ENCODE data around the gene PEF1.
"Not testable (repeated sequence)": the region's sequence is repeated elsewhere in the genome, so short reads cannot be mapped to it uniquely, and the experiment has no call there.

PEF1 gene

DNA sequence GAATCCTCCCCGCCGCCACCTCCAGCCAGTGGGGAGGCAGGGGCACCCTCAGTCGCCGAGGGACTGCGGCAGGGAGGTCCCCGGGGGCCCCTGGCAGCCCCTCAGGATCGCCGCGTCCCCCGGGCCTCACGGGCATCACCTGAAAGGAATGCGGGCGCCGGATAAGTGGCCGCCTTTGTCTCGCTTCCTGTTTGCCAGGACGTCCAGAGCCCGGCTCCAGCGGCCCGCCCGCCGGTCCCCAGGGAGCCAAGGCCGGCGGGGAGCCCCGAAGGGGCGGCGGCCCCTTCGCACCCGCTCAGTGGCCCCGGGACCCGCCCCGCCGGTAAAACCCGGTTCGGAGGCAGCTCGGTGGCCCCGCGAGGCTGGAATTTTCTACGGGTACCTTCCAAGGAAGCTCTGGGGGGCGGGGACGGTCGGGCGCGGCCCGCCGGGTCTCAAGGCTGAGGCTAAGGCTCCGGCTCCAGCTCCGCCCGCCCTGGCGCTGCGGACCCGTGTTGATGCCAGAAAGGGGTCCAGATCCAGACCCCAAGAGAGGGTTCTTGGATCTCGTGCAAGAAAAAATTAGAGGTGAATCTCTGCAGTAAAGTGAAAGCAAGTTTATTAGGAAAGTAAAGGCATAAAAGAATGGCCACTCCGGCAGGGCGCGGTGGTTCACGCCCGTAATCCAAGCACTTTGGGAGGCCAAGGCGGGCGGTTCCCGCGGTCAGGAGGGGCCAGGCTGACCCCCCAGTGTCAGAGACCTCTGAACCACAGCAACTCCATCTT lies 55.7 kb downstream of the PEF1 start:
- Mint-ChIP-seq H3K4me3 (peak overlapping the region; percentile 22 to 32), H3K27me3 (peaks cover 22 to 30% of the 10 kb centered on the region in 2 donors), H3K4me1 (peaks cover 4 to 12% of the 10 kb centered on the region in 2 donors)

GRCh38 chr1:31587720-31588423 lies 56.8 kb downstream of the PEF1 start:
- Mint-ChIP-seq H3K27ac (no peak overlapping the region), H3K4me1 (peaks cover 4 to 10% of the 10 kb centered on the region in 2 donors)

More for the DNA sequence above, 55.7 kb downstream of the PEF1 start:
- Mint-ChIP-seq H3K27ac (no peak overlapping the region), H3K36me3 (no peaks in the 10 kb centered on the region), H3K9me3 (no peaks in the 10 kb centered on the region)
- ATAC-seq (replicated peaks) (peak in 1 of 2 donors; percentile 22), DNase-seq (no peak)

GRCh38 chr1:31587328-31587699 lies 57.4 kb downstream of the PEF1 start:
- H3K27me3 Mint-ChIP-seq: peaks cover 22 to 30% of the 10 kb centered on the region in 2 donors
- ATAC-seq (replicated peaks); H3K4me1 Mint-ChIP-seq; H3K27ac Mint-ChIP-seq; H3K36me3 Mint-ChIP-seq; DNase-seq; H3K4me3 Mint-ChIP-seq; H3K9me3 Mint-ChIP-seq: not testable (repeated sequence)

More at GRCh38 chr1:31587720-31588423, 56.8 kb downstream of the PEF1 start:
- ATAC-seq (replicated peaks): peak; percentile 88 to 92
- H3K9me3 Mint-ChIP-seq: no peaks in the 10 kb centered on the region
- H3K27me3 Mint-ChIP-seq: peaks cover 22 to 30% of the 10 kb centered on the region in 2 donors
- H3K4me3 Mint-ChIP-seq: peak overlapping the region in 1 of 2 donors; percentile 28
- H3K36me3 Mint-ChIP-seq: no peaks in the 10 kb centered on the region
- peak; percentile 51 for DNase-seq

GRCh38 chr1:31586376-31587327 lies 58.0 kb downstream of the PEF1 start:
- no peak for ATAC-seq (replicated peaks)
- no peak for DNase-seq
- Mint-ChIP-seq H3K9me3 (no peaks in the 10 kb centered on the region), H3K27me3 (peaks cover 22 to 26% of the 10 kb centered on the region in 2 donors), H3K27ac (peak overlapping the region; percentile 5), H3K36me3 (no peaks in the 10 kb centered on the region), H3K4me3 (no peak overlapping the region), H3K4me1 (peaks cover 4 to 10% of the 10 kb centered on the region in 2 donors)

GRCh38 chr1:31585736-31586365 lies 58.8 kb downstream of the PEF1 start:
- no peak for ATAC-seq (replicated peaks)
- no peak for DNase-seq
- peaks cover 21 to 22% of the 10 kb centered on the region in 2 donors for H3K27me3 Mint-ChIP-seq
- H3K36me3 Mint-ChIP-seq: no peaks in the 10 kb centered on the region
- H3K9me3 Mint-ChIP-seq: no peaks in the 10 kb centered on the region
- no peak overlapping the region for H3K4me3 Mint-ChIP-seq
- peaks cover 4 to 10% of the 10 kb centered on the region in 2 donors for H3K4me1 Mint-ChIP-seq
- H3K27ac Mint-ChIP-seq: no peak overlapping the region

DNA sequence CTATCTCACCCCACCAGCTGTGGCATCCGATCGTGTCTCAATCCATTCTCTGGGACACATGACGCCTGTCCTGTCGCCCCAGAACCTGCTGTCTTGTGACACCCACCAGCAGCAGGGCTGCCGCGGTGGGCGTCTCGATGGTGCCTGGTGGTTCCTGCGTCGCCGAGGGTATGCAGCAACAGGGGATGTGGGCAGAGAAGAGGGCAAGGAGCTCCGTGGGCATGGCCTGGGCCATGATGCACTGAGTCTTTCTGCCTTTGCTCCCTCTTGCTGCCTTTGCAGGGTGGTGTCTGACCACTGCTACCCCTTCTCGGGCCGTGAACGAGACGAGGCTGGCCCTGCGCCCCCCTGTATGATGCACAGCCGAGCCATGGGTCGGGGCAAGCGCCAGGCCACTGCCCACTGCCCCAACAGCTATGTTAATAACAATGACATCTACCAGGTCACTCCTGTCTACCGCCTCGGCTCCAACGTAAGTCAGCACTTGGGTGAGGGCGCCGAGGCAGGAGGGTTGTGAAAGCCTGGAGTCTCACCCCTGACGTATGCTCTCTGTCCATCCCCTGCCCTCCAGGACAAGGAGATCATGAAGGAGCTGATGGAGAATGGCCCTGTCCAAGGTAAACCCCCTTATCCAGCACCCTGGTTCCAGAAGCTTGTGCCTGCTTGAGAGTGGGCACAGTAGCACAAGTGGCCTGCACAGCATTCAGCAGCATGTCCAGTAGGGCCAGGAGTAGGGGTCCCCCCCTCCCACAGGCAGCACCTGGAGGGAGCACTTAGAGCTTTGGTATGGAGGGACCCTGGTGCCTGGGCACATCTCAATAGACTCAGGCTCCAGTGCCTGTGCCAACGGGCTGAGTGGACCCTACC lies 59.6 kb downstream of the PEF1 start:
- DNase-seq (no peak), ATAC-seq (replicated peaks) (no peak)
- H3K27me3 Mint-ChIP-seq: peaks cover 15 to 22% of the 10 kb centered on the region in 2 donors
- peak overlapping the region; percentile 17 for H3K27ac Mint-ChIP-seq
- H3K9me3 Mint-ChIP-seq: no peaks in the 10 kb centered on the region
- no peaks in the 10 kb centered on the region for H3K36me3 Mint-ChIP-seq
- H3K4me3 Mint-ChIP-seq: no peak overlapping the region
- H3K4me1 Mint-ChIP-seq: peaks cover 4 to 10% of the 10 kb centered on the region in 2 donors

DNA sequence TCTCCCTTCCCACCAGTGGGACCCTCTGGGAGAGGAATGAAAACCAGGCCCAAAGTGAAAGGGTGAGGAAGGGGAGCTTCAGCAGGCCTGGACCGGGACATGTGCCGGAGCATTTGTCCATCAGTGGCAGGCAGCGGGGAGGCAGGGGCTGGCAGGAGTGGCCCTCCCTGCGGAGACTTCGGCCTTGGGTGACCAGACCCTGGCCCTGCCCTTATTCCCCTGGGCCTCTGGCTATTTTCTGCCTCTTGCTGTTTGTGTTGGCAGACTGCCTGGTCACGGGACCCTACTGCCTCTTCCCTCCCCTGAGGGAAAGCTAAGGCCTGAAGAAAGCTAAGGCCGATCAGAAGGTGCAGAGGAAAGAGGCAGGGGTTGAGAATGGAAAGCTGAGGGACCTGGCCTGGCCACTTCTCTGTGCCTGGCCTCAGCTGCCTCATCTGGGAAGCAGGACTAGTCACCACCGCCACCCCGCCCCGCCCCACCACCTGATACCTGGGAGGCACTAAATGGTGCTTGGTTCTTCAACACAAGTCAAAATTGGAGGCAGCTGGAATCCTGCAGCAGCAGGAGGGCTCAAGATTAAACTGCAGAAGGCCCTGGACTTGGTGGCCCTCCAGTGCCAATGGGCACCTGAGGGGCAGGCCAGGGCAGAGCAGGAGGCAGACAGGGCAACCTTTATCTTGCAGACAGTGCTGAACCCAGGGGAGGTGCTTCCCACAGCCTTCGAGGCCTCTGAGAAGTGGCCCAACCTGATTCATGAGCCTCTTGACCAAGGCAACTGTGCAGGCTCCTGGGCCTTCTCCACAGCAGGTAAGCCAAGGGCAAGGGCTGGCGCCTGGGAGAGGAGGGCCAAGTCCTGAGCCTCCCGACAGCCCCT lies 60.4 kb downstream of the PEF1 start:
- Mint-ChIP-seq H3K27ac (no peak overlapping the region), H3K27me3 (peaks cover 14 to 19% of the 10 kb centered on the region in 2 donors), H3K4me3 (no peak overlapping the region), H3K9me3 (no peaks in the 10 kb centered on the region), H3K36me3 (no peaks in the 10 kb centered on the region), H3K4me1 (peaks cover 3 to 10% of the 10 kb centered on the region in 2 donors)
- ATAC-seq (replicated peaks) (no peak), DNase-seq (no peak)

- Mint-ChIP-seq H3K27me3 (peaks cover 11 to 13% of the 10 kb centered on the region in 2 donors), H3K27ac (no peak overlapping the region), H3K4me3 (no peak overlapping the region), H3K4me1 (peaks cover 2 to 8% of the 10 kb centered on the region in 2 donors), H3K9me3 (no peaks in the 10 kb centered on the region), H3K36me3 (no peaks in the 10 kb centered on the region)
- DNase-seq (no peak), ATAC-seq (replicated peaks) (no peak)
These were observed 61.3 kb downstream of the PEF1 start for GRCh38 chr1:31583082-31583994.

GRCh38 chr1:31581821-31582810 lies 62.6 kb downstream of the PEF1 start:
- no peak for DNase-seq
- Mint-ChIP-seq H3K36me3 (no peaks in the 10 kb centered on the region), H3K4me3 (no peak overlapping the region), H3K27ac (no peak overlapping the region), H3K9me3 (no peaks in the 10 kb centered on the region), H3K4me1 (no peaks in the 10 kb centered on the region), H3K27me3 (peaks cover 4 to 5% of the 10 kb centered on the region in 2 donors)
- ATAC-seq (replicated peaks): no peak

DNA sequence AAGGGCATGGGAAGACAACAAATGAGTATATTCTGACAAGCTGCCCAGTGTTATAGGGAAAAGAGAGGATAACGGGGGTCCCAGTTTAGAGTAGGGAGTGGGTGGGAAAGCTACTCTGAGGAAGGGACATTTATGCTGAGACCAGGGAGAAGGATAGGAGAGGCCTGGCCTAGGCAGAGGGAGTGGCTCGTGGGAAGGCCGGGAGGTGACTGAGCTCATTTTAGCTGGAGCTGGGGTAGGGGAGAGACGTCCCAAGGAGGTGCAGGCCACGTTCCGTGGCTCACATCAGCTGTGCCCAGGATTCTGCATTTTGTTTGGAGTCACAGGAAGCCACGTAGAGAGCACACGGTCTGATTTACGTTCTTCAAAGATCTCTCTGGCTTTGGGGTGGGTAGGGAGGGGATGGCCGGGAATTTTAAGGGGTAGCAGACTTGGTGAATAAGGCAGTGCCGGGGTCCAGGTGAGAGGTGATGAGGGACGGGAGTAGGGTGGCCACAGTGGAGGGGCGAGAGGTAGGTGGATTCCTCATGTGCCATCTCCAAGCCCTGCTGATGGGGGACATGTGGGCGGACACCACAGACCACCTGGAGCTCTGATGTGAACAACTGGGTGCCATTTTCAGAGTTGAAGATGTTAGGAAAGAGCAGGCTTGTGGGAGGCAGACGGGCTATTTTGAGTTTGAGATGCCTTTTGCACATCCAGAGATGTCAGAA lies 63.6 kb downstream of the PEF1 start:
- no peaks in the 10 kb centered on the region for H3K36me3 Mint-ChIP-seq
- no peak overlapping the region for H3K27ac Mint-ChIP-seq
- peaks cover 7 to 8% of the 10 kb centered on the region in 2 donors for H3K27me3 Mint-ChIP-seq
- no peaks in the 10 kb centered on the region for H3K9me3 Mint-ChIP-seq
- no peak overlapping the region for H3K4me3 Mint-ChIP-seq
- H3K4me1 Mint-ChIP-seq: peaks cover 6% of the 10 kb centered on the region in 2 donors
- DNase-seq: no peak
- no peak for ATAC-seq (replicated peaks)
